GM12873 (cell line): ENCODE measurements around the gene DVL1.

Source experiments
- CTCF ChIP-seq: IDR thresholded peaks from 2 replicates; pipeline ENCODE4 v1.5.1; 2012; ENCODE audit warnings: low read depth, mild to moderate bottlenecking, moderate library complexity, low read length, control low read depth; ENCODE audit not compliant: insufficient read depth; ENCODE audit errors: missing control alignments

DVL1 gene

GRCh38 chr1:1313500-1314236 is 35.5 kb downstream of the DVL1 start:
- TF ChIP-seq CTCF = no peak

GRCh38 chr1:1312450-1313314 is 36.5 kb downstream of the DVL1 start:
- no peak for TF ChIP-seq CTCF

DNA sequence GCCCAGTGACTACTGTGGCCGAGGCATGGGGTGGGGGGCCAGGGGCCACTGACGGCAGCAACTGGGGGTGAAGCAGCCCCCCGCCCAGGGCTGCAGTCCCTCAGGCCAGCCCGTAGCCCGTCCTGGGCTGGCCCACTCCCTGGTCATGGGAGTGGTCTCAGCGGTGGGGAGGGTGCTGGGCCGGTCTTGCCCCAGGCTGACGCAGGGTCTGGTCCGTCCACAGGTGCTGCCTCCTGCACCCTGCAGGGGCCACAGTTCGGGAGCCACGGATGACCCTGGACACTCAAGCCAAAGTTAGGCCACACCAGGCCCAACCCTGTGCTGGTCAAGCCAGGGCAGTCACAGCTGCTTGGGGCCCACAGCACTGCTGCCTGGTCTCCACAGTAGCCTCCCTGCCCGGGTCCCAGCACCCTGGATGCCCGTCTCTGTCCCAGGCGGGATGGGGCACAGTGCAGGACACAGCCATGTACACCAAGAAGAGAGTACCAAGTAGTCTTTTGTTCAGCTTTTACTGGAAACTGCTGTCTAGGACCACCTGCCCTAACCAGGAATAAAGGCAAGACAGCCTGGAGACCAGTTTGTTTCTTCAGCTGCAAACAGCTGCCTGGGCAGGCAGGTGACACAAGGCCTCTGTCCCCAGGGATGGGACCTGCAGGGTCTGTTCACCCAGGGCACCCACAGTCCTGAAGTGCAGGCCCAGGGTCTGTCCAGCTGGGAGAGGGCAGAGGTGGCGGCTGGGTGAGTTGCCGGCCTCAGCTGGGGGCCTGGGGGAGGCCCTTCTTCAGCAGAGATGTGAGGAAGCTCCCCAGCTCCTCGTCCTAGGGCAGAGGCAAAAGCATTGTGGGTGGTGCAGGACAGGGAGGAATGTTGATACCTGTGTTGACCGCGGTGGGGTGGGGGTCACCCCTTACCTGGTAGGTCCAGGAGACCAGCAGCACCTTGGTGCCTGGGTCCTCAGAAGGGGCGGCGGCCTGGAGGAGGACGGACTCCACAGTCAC is 37.8 kb downstream of the DVL1 start:
- no peak for TF ChIP-seq CTCF

DNA sequence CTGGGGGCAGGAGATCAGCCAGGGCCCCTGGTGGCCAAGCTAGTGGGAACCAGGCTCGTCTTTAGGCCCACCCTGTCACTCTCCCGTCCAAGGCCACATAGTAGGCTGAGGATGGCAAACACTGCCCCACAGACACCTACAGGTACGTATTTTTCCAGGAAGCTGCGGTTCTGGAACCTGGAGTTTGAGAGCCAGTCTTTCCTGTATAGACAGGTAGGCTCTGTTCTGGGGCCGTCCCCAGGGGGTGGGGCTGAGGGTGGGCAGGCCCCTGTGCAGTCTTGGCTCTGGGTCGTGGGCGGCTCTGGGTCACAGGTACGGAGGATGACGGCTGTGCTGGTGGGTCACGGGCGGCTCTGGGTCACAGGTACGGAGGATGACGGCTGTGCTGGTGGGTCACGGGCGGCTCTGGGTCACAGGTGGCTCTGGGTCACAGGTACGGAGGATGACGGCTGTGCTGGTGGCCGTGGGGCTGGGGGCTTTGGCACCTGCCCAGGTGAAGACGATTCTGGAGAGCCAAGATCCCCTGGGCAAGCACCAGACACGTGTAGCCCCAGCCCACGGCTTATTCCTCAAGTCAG is 38.7 kb downstream of the DVL1 start:
- no peak for TF ChIP-seq CTCF

- no peak for TF ChIP-seq CTCF
Measured at GRCh38 chr1:1310109-1310385, 39.2 kb downstream of the DVL1 start.

DNA sequence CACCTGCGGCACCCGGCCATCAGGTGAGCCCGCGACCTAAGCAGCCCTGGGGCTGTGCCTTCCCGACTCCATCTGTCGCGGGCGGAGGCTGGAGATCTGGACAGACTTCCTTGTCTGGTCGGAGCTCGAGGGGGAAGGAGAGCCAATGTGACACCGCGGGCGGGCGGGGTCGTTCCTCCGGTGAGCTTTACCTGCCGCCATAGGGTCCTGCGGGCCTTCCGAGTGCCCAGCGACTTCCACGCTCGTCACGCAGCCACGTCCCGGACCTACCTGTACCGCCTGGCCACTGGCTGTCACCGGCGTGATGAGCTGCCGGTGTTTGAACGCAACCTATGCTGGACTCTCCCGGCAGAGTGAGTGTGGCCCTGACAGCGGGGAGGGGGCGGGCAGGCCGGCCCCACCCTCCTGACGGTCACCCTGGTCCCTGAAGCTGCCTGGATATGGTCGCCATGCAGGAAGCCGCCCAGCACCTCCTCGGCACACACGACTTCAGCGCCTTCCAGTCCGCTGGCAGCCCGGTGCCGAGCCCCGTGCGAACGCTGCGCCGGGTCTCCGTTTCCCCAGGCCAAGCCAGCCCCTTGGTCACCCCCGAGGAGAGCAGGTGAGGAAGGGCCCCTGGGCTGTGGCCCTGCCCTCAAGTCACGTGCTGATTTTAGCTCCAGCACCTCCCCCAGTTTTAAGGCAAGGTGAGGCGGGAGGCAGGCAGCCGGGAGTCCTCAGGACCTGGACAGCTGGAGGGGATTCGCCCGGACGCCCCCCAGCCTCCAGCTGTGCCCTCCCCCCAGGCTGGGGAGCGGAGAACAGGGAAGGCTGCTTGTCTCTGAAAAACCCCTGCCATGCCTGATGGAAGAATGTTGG is 39.7 kb downstream of the DVL1 start:
- no peak for TF ChIP-seq CTCF
